Measurements from ENCODE around the gene MAPKAPK2. TPM values are rescaled to one million over a fixed set of nuclear protein-coding genes. Genes with fewer than 3 reads are reported as not detected.

The MAPKAPK2 gene
- total RNA-seq, 4 donors from 2014 or later, result 49.6 to 92.4 (median 59.6) TPM

DNA sequence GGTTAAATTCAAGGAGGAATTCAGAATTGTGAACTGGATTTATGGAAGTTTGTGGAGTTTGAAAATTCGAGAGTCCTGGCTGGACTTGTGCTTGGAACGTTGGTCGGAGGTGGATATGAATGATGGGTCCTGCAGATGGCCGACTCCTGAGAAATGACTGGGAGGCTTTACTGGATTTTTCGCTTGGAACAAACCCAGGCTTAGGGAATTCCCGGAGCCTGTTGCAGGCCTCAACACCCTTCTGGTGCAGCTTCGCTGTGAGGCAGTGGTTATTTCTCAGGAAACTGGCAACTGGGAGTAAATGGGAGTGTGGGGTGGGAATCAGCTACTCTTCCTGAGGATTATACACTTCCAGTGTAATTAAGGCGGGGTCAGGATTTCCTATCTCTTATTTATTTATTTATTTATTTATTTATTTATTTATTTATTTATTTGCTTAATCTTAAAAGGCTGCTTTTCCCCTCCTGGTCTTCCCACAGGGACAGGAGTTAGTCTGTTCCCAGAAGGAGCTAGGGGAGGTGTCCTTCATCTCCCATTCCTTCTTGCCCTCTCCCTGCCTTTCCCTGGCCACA lies 21.1 kb downstream of the MAPKAPK2 start:
- H3K4me1 ChIP-seq, result peaks cover 0 to 75% (median 52%) of the 10 kb centered on the region in 4 donors

DNA sequence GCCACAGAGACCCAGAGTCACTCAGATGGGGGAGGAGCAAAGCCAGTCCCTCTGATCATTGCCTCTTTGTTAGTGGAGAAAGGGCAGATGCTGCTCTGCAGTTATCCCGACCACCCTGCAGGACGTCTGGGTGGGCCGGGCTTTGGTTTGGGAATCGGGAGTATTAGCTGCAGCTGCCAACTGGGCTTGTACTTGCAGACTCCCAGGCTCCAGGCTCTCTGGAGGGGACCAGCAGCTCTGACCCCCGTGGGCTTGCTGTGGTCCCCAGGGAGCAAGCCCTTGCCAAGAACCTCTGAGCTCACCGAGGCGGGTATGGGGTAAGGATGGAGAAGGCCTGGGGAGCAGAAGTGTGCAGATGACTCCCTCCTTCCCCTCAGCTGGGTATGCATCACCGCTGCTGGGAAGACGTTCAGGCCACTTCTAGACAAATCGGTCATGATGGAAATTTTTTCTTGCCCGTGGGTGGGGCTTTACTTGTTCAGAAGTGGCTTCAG lies 21.6 kb downstream of the MAPKAPK2 start:
- Histone ChIP-seq H3K27me3 (no peaks in the 10 kb centered on the region), H3K4me1 (peaks cover 0 to 75% (median 52%) of the 10 kb centered on the region in 4 donors), H3K9me3 (no peaks in the 10 kb centered on the region), H3K27ac (peak overlapping the region; percentile 3 to 72 (median 46)), H3K36me3 (no peaks in the 10 kb centered on the region), H3K4me3 (no peak overlapping the region)
- TF ChIP-seq POLR2A (IDR thresholded peaks at IDR 0.05), result no peak
- TF ChIP-seq, protein P1, sequence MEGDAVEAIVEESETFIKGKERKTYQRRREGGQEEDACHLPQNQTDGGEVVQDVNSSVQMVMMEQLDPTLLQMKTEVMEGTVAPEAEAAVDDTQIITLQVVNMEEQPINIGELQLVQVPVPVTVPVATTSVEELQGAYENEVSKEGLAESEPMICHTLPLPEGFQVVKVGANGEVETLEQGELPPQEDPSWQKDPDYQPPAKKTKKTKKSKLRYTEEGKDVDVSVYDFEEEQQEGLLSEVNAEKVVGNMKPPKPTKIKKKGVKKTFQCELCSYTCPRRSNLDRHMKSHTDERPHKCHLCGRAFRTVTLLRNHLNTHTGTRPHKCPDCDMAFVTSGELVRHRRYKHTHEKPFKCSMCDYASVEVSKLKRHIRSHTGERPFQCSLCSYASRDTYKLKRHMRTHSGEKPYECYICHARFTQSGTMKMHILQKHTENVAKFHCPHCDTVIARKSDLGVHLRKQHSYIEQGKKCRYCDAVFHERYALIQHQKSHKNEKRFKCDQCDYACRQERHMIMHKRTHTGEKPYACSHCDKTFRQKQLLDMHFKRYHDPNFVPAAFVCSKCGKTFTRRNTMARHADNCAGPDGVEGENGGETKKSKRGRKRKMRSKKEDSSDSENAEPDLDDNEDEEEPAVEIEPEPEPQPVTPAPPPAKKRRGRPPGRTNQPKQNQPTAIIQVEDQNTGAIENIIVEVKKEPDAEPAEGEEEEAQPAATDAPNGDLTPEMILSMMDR (IDR thresholded peaks at IDR 0.05), result no peak
- DNase-seq, result peak in 1 of 3 donors; percentile 38

More for the DNA sequence above, 21.1 kb downstream of the MAPKAPK2 start:
- no peak for DNase-seq
- Histone ChIP-seq H3K36me3 (no peaks in the 10 kb centered on the region), H3K27ac (peak overlapping the region in 2 of 4 donors; percentile 55 to 72), H3K4me3 (no peak overlapping the region), H3K9me3 (no peaks in the 10 kb centered on the region), H3K27me3 (no peaks in the 10 kb centered on the region)
- TF ChIP-seq, protein P1 (IDR thresholded peaks at IDR 0.05), result no peak

GRCh38 chr1:206706806-206707366 lies 22.2 kb downstream of the MAPKAPK2 start:
- Histone ChIP-seq H3K9me3 (no peaks in the 10 kb centered on the region), H3K4me3 (no peak overlapping the region), H3K27me3 (no peaks in the 10 kb centered on the region), H3K4me1 (peaks cover 0 to 79% (median 52%) of the 10 kb centered on the region in 4 donors), H3K27ac (peak overlapping the region; percentile 3 to 72 (median 46)), H3K36me3 (no peaks in the 10 kb centered on the region)
- no peak for TF ChIP-seq POLR2A (IDR thresholded peaks at IDR 0.05)
- TF ChIP-seq, protein P1 (IDR thresholded peaks at IDR 0.05), result no peak
- DNase-seq, result no peak

DNA sequence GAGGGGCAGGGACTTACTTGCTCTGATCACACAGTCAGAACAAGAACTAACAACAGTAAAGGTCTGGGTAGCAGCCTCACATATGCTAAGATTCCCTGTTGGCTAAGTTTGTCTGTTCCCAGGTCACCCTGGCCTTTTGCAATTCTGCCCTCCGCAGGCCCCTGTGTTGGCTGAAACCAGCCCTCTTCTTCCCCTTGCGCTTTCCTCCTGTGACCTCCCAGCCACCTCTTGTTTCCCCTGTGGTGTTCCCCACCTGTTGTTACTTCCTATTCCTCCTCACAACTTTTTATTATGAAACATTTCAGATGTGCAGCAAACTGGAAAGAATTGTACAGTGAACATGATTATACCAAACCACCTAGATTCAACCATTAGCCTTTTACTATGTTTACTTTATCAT lies 23.4 kb downstream of the MAPKAPK2 start:
- peak in 2 of 3 donors; percentile 69 to 71 for DNase-seq

DNA sequence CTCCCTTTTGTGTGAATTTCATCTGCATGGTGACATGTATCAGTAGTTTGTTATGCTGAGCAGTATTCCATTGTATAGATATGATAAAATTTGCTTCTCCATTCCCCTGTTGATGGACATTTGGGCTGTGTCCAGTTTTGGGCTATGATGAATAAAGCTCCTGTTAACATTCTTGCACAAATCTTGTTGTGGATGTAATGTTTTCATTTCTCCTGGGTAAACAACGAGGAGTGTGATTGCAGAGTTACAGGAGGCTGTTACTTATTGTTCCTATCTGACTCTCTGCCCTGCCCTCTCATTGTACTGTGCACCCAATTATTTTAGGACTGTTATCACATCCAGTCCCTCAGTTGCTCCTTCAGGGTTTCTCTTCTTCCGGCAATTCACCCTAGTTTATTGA lies 24.2 kb downstream of the MAPKAPK2 start:
- H3K27ac ChIP-seq, result no peak overlapping the region

More for the DNA sequence above, 23.4 kb downstream of the MAPKAPK2 start:
- H3K27ac ChIP-seq, result peak overlapping the region in 2 of 4 donors; percentile 55 to 72
- peak overlapping the region in 1 of 4 donors; percentile 2 for H3K4me3 ChIP-seq
- no peak for TF ChIP-seq POLR2A (IDR thresholded peaks at IDR 0.05)
- TF ChIP-seq, protein P1 (IDR thresholded peaks at IDR 0.05), result no peak
- H3K36me3 ChIP-seq, result no peaks in the 10 kb centered on the region
- H3K9me3 ChIP-seq, result no peaks in the 10 kb centered on the region
- H3K4me1 ChIP-seq, result peaks cover 0 to 91% (median 52%) of the 10 kb centered on the region in 4 donors
- H3K27me3 ChIP-seq, result no peaks in the 10 kb centered on the region

More for the DNA sequence above, 24.2 kb downstream of the MAPKAPK2 start:
- Histone ChIP-seq H3K4me3 (no peak overlapping the region), H3K9me3 (no peaks in the 10 kb centered on the region), H3K27me3 (no peaks in the 10 kb centered on the region), H3K36me3 (no peaks in the 10 kb centered on the region), H3K4me1 (peaks cover 3 to 96% (median 48%) of the 10 kb centered on the region in 4 donors)
- DNase-seq, result no peak
- no peak for TF ChIP-seq POLR2A (IDR thresholded peaks at IDR 0.05)
- TF ChIP-seq, protein P1 (IDR thresholded peaks at IDR 0.05), result no peak
